ENCODE data around the gene ISCA1. TPM values are rescaled to one million over a fixed set of nuclear protein-coding genes. Genes with fewer than 3 reads are reported as not detected.

ISCA1 gene
- polyA plus RNA-seq, 1 donor from 2014 or later: 141 TPM

- Histone ChIP-seq H3K9me2 (ENCODE audit: insufficient read depth, low read length) (no peaks in the 10 kb centered on the region), H3K4me2 (ENCODE audit: low read length) (no peak overlapping the region), H3K27me3 (ENCODE audit: insufficient read depth, low read depth, low read length) (no peaks in the 10 kb centered on the region), H3K36me3 (ENCODE audit: insufficient read depth, low read length) (no peaks in the 10 kb centered on the region), H3K4me3 (ENCODE audit: low read length) (no peak overlapping the region), H3K9me3 (ENCODE audit: low read length) (no peaks in the 10 kb centered on the region), H3F3A (ENCODE audit: insufficient read depth, low read length, poor library complexity, severe bottlenecking) (no peaks in the 10 kb centered on the region), H3K9ac (ENCODE audit: low read length) (no peak overlapping the region), H4K20me1 (ENCODE audit: insufficient read depth) (no peaks in the 10 kb centered on the region), H2AFZ (ENCODE audit: low read depth, low read length) (no peak overlapping the region), H3K27ac (ENCODE audit: low read length) (no peak overlapping the region), H3K79me2 (replicated peaks; ENCODE audit: insufficient read depth, low read length) (no peaks in the 10 kb centered on the region)
- no peak for TF ChIP-seq POLR2AphosphoS5 (IDR thresholded peaks at IDR 0.05)
- TF ChIP-seq EZH2 (IDR thresholded peaks at IDR 0.05; ENCODE audit: borderline replicate concordance, insufficient read depth, low read length, poor library complexity, severe bottlenecking): no peak
- TF ChIP-seq TAF1 (IDR thresholded peaks at IDR 0.05; ENCODE audit: low read depth): no peak
- TF ChIP-seq SMC3 (conservative IDR thresholded peaks at IDR 0.05; ENCODE audit: poor library complexity): no peak
- TF ChIP-seq EP300 (conservative IDR thresholded peaks at IDR 0.05; ENCODE audit: poor library complexity, severe bottlenecking): no peak
- no peak for TF ChIP-seq RAD21 (conservative IDR thresholded peaks at IDR 0.05)
- TF ChIP-seq REST (IDR thresholded peaks at IDR 0.05; ENCODE audit: borderline replicate concordance): no peak
These were observed 18.5 kb downstream of the ISCA1 start for GRCh38 chr9:86263876-86264275.

DNA sequence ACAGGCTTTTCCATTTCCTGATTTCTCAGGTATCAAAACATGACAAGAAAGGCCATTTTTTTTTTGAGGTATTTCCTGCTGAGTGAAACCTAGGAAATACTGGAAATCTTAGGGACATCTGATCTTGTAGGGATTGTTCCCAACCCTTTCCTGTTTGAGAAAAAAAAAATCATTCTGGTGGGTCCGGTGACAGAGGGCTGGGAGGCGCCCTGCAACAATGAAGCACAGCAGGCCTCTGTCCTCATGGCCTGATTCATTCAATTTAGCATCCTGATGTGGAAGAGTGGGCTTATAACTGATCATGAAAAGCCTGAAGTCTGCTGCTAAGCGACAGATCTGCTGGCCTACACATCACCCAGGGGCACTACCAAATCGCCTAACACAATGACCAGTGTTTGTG, 19.8 kb downstream of the ISCA1 start:
- no peaks in the 10 kb centered on the region for H3K27me3 ChIP-seq (ENCODE audit: insufficient read depth, low read depth, low read length)
- H3K9me2 ChIP-seq (ENCODE audit: insufficient read depth, low read length): no peaks in the 10 kb centered on the region
- H3K4me2 ChIP-seq (ENCODE audit: low read length): no peak overlapping the region
- no peak overlapping the region for H3K4me3 ChIP-seq (ENCODE audit: low read length)
- H3K27ac ChIP-seq (ENCODE audit: low read length): no peak overlapping the region
- H2AFZ ChIP-seq (ENCODE audit: low read depth, low read length): no peak overlapping the region
- no peaks in the 10 kb centered on the region for H3F3A ChIP-seq (ENCODE audit: insufficient read depth, low read length, poor library complexity, severe bottlenecking)
- H3K36me3 ChIP-seq (ENCODE audit: insufficient read depth, low read length): no peaks in the 10 kb centered on the region
- no peak overlapping the region for H3K9ac ChIP-seq (ENCODE audit: low read length)
- no peaks in the 10 kb centered on the region for H4K20me1 ChIP-seq (ENCODE audit: insufficient read depth)
- H3K79me2 ChIP-seq (replicated peaks; ENCODE audit: insufficient read depth, low read length): no peaks in the 10 kb centered on the region
- TF ChIP-seq EZH2 (IDR thresholded peaks at IDR 0.05; ENCODE audit: borderline replicate concordance, insufficient read depth, low read length, poor library complexity, severe bottlenecking) (no peak), SMC3 (conservative IDR thresholded peaks at IDR 0.05; ENCODE audit: poor library complexity) (no peak), MXI1 (conservative IDR thresholded peaks at IDR 0.05; ENCODE audit: poor library complexity, severe bottlenecking) (no peak), TAF1 (IDR thresholded peaks at IDR 0.05; ENCODE audit: low read depth) (no peak), RAD21 (conservative IDR thresholded peaks at IDR 0.05) (no peak), EP300 (conservative IDR thresholded peaks at IDR 0.05; ENCODE audit: poor library complexity, severe bottlenecking) (no peak), REST (IDR thresholded peaks at IDR 0.05; ENCODE audit: borderline replicate concordance) (no peak), POLR2AphosphoS5 (IDR thresholded peaks at IDR 0.05) (no peak)
- TF ChIP-seq, protein P1, sequence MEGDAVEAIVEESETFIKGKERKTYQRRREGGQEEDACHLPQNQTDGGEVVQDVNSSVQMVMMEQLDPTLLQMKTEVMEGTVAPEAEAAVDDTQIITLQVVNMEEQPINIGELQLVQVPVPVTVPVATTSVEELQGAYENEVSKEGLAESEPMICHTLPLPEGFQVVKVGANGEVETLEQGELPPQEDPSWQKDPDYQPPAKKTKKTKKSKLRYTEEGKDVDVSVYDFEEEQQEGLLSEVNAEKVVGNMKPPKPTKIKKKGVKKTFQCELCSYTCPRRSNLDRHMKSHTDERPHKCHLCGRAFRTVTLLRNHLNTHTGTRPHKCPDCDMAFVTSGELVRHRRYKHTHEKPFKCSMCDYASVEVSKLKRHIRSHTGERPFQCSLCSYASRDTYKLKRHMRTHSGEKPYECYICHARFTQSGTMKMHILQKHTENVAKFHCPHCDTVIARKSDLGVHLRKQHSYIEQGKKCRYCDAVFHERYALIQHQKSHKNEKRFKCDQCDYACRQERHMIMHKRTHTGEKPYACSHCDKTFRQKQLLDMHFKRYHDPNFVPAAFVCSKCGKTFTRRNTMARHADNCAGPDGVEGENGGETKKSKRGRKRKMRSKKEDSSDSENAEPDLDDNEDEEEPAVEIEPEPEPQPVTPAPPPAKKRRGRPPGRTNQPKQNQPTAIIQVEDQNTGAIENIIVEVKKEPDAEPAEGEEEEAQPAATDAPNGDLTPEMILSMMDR (IDR thresholded peaks at IDR 0.05; ENCODE audit: poor library complexity, severe bottlenecking): no peak
- no peaks in the 10 kb centered on the region for H3K9me3 ChIP-seq (ENCODE audit: low read length)

Data from neural cell (in vitro differentiated cells).